B cell (primary cell): ENCODE measurements around the gene FEZF1. TPM values are rescaled to one million over a fixed set of nuclear protein-coding genes. Genes with fewer than 3 reads are reported as not detected.

Experiments
- ATAC-seq: fragments of 200-7000 bp; cut with Tn5 transposase; one replicate; pipeline ENCODE4 v1.10.0; 2021; ENCODE audit warnings: low read depth, mild to moderate bottlenecking, moderate number of reproducible peaks, moderate library complexity
- CTCF ChIA-PET: fragments of 350-600 bp; sonication (Branson Sonifier 250); formaldehyde crosslinking; loops from one replicate; lab custom pipeline; 2021; ENCODE audit warnings: antibody characterized with exemption, inconsistent platforms; lab: Charles Lee
- POLR2A ChIA-PET: fragments of 350-600 bp; sonication (Branson Sonifier 250); formaldehyde crosslinking; loops from one replicate; lab custom pipeline; 2021; ENCODE audit warnings: antibody characterized with exemption; lab: Charles Lee
- DNase-seq: peaks from one replicate; pipeline ENCODE4 v3.0.0; 2013
- H2AFZ ChIP-seq: 2 replicates; pipeline ENCODE4 v1.6.1; 2012; ENCODE audit warnings: mild to moderate bottlenecking, low read depth, low read length; ENCODE audit not compliant: insufficient read depth, poor library complexity, severe bottlenecking
- H3K27ac ChIP-seq, 2 donors: 1 replicate in 1 of 2; 2 replicates in 1 of 2; pipeline ENCODE4 v1.5.1; 2012 to 2013; ENCODE audit warnings: low read length in 2 of 2, mild to moderate bottlenecking in 2 of 2, moderate library complexity in 1 of 2
- H3K27me3 ChIP-seq, 4 experiments: fragments of 200-600 bp in 1 of 4; sonication (generic) in 1 of 4; replicated peaks in 1 of 4; 1 replicate in 2 of 4; 2 replicates in 2 of 4; pipeline versions ENCODE4 v1.6.1 to v1.7.0; 2013 to 2016; ENCODE audit warnings: low read length in 3 of 4, mild to moderate bottlenecking in 2 of 4, mixed read lengths in 1 of 4, moderate library complexity in 1 of 4; ENCODE audit not compliant: insufficient read depth in 4 of 4, control insufficient read depth in 3 of 4; ENCODE audit errors: control extremely low read depth in 1 of 4
- H3K36me3 ChIP-seq, 2 experiments: replicated peaks in 1 of 2; 1 replicate in 1 of 2; 2 replicates in 1 of 2; pipeline versions ENCODE4 v1.6.1 to v1.7.1; 2013; ENCODE audit warnings: low read length in 1 of 2; ENCODE audit not compliant: insufficient read depth in 2 of 2, control insufficient read depth in 1 of 2; ENCODE audit errors: control extremely low read depth in 1 of 2, extremely low read depth in 1 of 2
- H3K4me1 ChIP-seq, 2 donors: fragments of 200-600 bp in 1 of 2; sonication (generic) in 1 of 2; 1 replicate in 1 of 2; 2 replicates in 1 of 2; pipeline versions ENCODE4 v1.5.1 to v1.6.1; 2013 to 2017; ENCODE audit warnings: low read length in 2 of 2; ENCODE audit not compliant: control insufficient read depth in 2 of 2, insufficient read depth in 2 of 2
- H3K4me2 ChIP-seq: replicated peaks from 2 replicates; pipeline ENCODE3; 2012; ENCODE audit warnings: mild to moderate bottlenecking, low read depth, low read length; ENCODE audit not compliant: poor library complexity, severe bottlenecking
- H3K4me3 ChIP-seq, 5 experiments: fragments of 200-600 bp in 1 of 5; sonication (generic) in 1 of 5; 1 replicate in 3 of 5; 2 replicates in 2 of 5; pipeline versions ENCODE4 v1.5.1 to v1.7.0; 2011 to 2016; ENCODE audit warnings: low read length in 4 of 5, mild to moderate bottlenecking in 4 of 5, low read depth in 2 of 5, control low read depth in 1 of 5, moderate library complexity in 1 of 5; ENCODE audit not compliant: insufficient read depth in 1 of 5; ENCODE audit errors: control extremely low read depth in 1 of 5, extremely low read depth in 1 of 5
- H3K79me2 ChIP-seq: fragments of 200-600 bp; sonication (generic); one replicate; pipeline ENCODE4 v1.6.0; 2016; ENCODE audit warnings: low read length; ENCODE audit not compliant: control insufficient read depth, insufficient read depth
- H3K9ac ChIP-seq: fragments of 200-600 bp; sonication (generic); 2 replicates; pipeline ENCODE4 v1.6.1; 2017; ENCODE audit warnings: mild to moderate bottlenecking, low read length, moderate library complexity
- H3K9me3 ChIP-seq, 3 donors: one replicate each; pipeline versions ENCODE4 v1.6.1 to v1.7.1; 2013; ENCODE audit warnings: low read length in 2 of 3; ENCODE audit not compliant: control insufficient read depth in 2 of 3, insufficient read depth in 1 of 3; ENCODE audit errors: control extremely low read depth in 1 of 3
- H4K20me1 ChIP-seq: 2 replicates; pipeline ENCODE4 v1.6.0; 2012; ENCODE audit warnings: mild to moderate bottlenecking, low read length; ENCODE audit not compliant: insufficient read depth, control insufficient read depth, poor library complexity, severe bottlenecking
- H3K27ac Mint-ChIP-seq: one replicate; pipeline ENCODE4 v1.8.0; 2021; ENCODE audit warnings: mixed read lengths
- H3K27me3 Mint-ChIP-seq: one replicate; pipeline ENCODE4 v1.8.0; 2021; ENCODE audit warnings: mixed read lengths
- H3K4me1 Mint-ChIP-seq: one replicate; pipeline ENCODE4 v1.8.0; 2021; ENCODE audit warnings: mixed read lengths
- H3K4me3 Mint-ChIP-seq: one replicate; pipeline ENCODE4 v1.8.0; 2021; ENCODE audit warnings: mixed read lengths
- H3K9me3 Mint-ChIP-seq: one replicate; pipeline ENCODE4 v1.8.0; 2022; ENCODE audit warnings: mixed read lengths; ENCODE audit not compliant: insufficient read depth
- EZH2 ChIP-seq: IDR thresholded peaks from 2 replicates; pipeline ENCODE4 v1.6.1; 2012; ENCODE audit warnings: borderline replicate concordance, low read depth, mild to moderate bottlenecking, moderate library complexity, low read length; ENCODE audit not compliant: insufficient read depth, poor library complexity, severe bottlenecking
- WGBS: methylation state at CpG from one replicate; pipeline ENCODE4 v1.1.5; 2013; ENCODE audit warnings: missing lambda C conversion rate; ENCODE audit not compliant: insufficient coverage; 5-methylcytosine and 5-hydroxymethylcytosine counted together
- intact Hi-C: fragments of 100-400 bp; cut with micrococcal nuclease; formaldehyde crosslinking; loops from one replicate; pipeline ENCODE4 v1.10.0; 2022
- polyA plus RNA-seq: library from polyadenylated mRNA; depleted of rRNA; stranded (reverse); fragments of >200 nt; gene quantifications from 2 replicates; pipeline ENCODE4 v1.2.3, GENCODE V29; 2012
- total RNA-seq, 2 donors: library from RNA; stranded (reverse); fragments of 120-200 nt in 1 of 2; gene quantifications; 1 replicate in 1 of 2; 2 replicates in 1 of 2; pipeline versions ENCODE4 v1.2.3 to v1.2.4, GENCODE V29; 2013 to 2022
- TF ChIP-seq, protein P1 (sequence below): fragments of 200-600 bp; IDR thresholded peaks from one replicate; pipeline ENCODE4 v1.8.0; 2022; ENCODE audit warnings: antibody characterized with exemption, mild to moderate bottlenecking

Gene FEZF1
- total and polyA plus RNA-seq, 2 donors (not counting 1 experiment from before 2014, with no cell fraction given): not detected

DNA sequence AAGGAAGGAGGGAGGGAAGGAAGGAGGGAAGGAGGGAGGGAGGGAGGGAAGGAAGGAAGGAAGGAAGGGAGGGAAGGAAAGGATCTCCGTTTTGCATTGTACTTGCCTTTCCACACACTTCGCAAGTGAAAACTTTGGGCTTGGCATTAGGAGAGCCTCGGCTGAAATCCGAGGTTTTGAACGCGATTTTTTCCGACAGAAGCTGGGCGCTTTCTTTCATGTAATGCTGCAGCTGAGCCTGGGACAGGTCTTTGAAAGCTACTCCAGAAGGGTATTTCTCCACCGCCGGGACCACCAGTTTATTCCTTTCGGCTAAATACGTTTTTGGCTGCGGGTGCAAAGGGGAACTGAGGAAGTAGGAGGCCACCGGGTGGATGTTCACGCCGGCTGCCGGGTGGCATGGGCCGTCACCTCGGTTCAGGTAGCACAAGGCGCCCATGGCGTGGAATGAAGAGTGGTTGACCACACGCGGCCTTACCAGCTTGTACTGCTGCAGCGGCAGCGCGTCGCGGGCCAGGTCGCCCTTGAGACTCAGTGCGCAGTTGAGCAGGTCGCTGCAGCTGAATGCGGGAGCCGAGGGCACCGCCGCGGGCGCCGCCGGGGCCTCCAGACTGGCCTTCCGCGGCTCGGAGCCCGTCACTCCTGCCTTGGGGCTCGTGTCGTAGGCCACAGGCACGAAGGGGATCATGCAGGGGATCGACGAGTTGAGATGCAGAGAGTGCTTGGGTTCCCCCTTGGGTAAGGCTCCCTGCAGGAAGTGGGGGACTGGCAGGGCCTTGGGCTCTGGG lies 825 bp downstream of the FEZF1 start:
- Histone ChIP-seq H3K4me3 (no peak overlapping the region), H2AFZ (no peak overlapping the region), H3K9me3 (peaks cover 0 to 50% (median 0%) of the 10 kb centered on the region in 3 donors), H3K4me2 (no peak overlapping the region), H3K4me1 (no peaks in the 10 kb centered on the region), H3K9ac (no peak overlapping the region), H4K20me1 (no peaks in the 10 kb centered on the region), H3K27me3 (peaks cover 0 to 72% (median 49%) of the 10 kb centered on the region in 4 experiments), H3K79me2 (no peaks in the 10 kb centered on the region), H3K36me3 (no peaks in the 10 kb centered on the region), H3K27ac (no peak overlapping the region)
- CTCF ChIA-PET: no interaction called here
- H3K27me3 Mint-ChIP-seq: peaks cover 69% of the 10 kb centered on the region
- TF ChIP-seq, protein P1, sequence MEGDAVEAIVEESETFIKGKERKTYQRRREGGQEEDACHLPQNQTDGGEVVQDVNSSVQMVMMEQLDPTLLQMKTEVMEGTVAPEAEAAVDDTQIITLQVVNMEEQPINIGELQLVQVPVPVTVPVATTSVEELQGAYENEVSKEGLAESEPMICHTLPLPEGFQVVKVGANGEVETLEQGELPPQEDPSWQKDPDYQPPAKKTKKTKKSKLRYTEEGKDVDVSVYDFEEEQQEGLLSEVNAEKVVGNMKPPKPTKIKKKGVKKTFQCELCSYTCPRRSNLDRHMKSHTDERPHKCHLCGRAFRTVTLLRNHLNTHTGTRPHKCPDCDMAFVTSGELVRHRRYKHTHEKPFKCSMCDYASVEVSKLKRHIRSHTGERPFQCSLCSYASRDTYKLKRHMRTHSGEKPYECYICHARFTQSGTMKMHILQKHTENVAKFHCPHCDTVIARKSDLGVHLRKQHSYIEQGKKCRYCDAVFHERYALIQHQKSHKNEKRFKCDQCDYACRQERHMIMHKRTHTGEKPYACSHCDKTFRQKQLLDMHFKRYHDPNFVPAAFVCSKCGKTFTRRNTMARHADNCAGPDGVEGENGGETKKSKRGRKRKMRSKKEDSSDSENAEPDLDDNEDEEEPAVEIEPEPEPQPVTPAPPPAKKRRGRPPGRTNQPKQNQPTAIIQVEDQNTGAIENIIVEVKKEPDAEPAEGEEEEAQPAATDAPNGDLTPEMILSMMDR: no peak
- no peak for TF ChIP-seq EZH2
- no peak for DNase-seq
- no peak overlapping the region for H3K4me3 Mint-ChIP-seq
- no peaks in the 10 kb centered on the region for H3K9me3 Mint-ChIP-seq
- WGBS: 13% methylated on average over 48 of the region's 48 CpGs
- no peaks in the 10 kb centered on the region for H3K4me1 Mint-ChIP-seq
- POLR2A ChIA-PET: no interaction called here
- no peak overlapping the region for H3K27ac Mint-ChIP-seq
- intact Hi-C loops: no loop called here
- no peak for ATAC-seq

DNA sequence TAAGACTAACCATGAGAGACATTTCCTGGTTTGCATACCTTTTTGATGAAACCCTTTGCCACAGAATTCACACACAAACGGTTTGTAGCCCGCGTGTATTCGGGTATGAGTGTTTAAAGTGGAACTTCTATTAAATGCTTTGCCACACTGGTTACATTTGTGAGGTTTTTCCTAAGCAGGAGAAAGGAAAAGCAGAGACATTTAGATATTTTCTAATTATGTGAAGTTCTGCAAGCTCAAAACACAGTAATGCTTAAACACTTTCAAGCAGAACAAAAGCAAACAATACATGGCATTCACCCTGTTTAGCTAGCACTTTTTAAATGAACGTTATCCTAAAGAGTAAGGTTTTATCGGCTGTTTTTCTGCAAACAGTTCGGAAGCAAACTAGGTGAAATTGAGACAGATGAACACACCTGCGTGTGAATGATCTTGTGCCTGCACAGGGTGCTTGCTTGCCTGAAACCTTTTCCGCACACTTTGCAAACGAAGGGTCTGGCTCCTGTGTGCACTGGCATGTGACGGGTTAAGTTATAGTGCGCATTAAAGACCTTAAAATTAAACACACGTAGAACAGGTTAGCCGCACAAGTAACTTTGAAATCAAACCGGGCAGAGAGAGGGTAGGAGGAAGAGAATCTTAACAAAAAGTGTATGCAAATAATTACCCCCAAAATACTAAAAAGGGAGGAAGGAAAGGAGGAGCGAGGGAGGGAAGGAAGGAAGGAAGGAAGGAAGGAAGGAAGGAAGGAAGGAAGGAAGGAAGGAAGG lies 1.6 kb downstream of the FEZF1 start:
- Mint-ChIP-seq H3K4me1 (no peaks in the 10 kb centered on the region), H3K9me3 (no peaks in the 10 kb centered on the region), H3K27me3 (peaks cover 70% of the 10 kb centered on the region), H3K27ac (no peak overlapping the region), H3K4me3 (no peak overlapping the region)
- ChIA-PET POLR2A (no interaction called here), CTCF (no interaction called here)
- no peak overlapping the region for H3K27ac ChIP-seq
- no peaks in the 10 kb centered on the region for H3K36me3 ChIP-seq
- intact Hi-C loops: no loop called here
- no peaks in the 10 kb centered on the region for H4K20me1 ChIP-seq
- TF ChIP-seq, protein P1: no peak
- no peak for TF ChIP-seq EZH2
- H3K4me3 ChIP-seq: no peak overlapping the region
- no peaks in the 10 kb centered on the region for H3K79me2 ChIP-seq
- no peak overlapping the region for H2AFZ ChIP-seq
- peaks cover 0 to 50% (median 0%) of the 10 kb centered on the region in 3 donors for H3K9me3 ChIP-seq
- no peak for ATAC-seq
- no peak overlapping the region for H3K4me2 ChIP-seq
- no peaks in the 10 kb centered on the region for H3K4me1 ChIP-seq
- H3K9ac ChIP-seq: no peak overlapping the region
- no peak for DNase-seq
- peaks cover 0 to 79% (median 49%) of the 10 kb centered on the region in 4 experiments for H3K27me3 ChIP-seq
- WGBS: 11% methylated on average over 8 of the region's 16 CpGs
